Stomach (tissue), 9 donors: ENCODE data around the gene MASP2. TPM values are rescaled to one million over a fixed set of nuclear protein-coding genes. Genes with fewer than 3 reads are reported as not detected.

Experiments used
- DNase-seq, 2 donors: peaks; one replicate each; pipeline versions ENCODE4 v3.0.0 to v3.0.0-alpha.2; 2013 to 2019
- H3K27ac ChIP-seq, 5 donors: fragments of 200-600 bp in 4 of 5; sonication (generic) in 4 of 5; one replicate each; pipeline ENCODE4 v1.5.1; 2013 to 2019; ENCODE audit warnings: mild to moderate bottlenecking in 1 of 5, moderate library complexity in 1 of 5
- H3K27me3 ChIP-seq, 3 donors: fragments of 200-600 bp; sonication (generic); one replicate each; pipeline ENCODE4 v1.5.1; 2017 to 2019; ENCODE audit warnings: mixed run types in 1 of 3
- H3K36me3 ChIP-seq, 4 donors: fragments of 200-600 bp; sonication (generic); 1 replicate in 3 of 4; 2 replicates in 1 of 4; pipeline ENCODE4 v1.5.1; 2016 to 2019
- H3K4me1 ChIP-seq, 4 donors: fragments of 200-600 bp; sonication (generic); one replicate each; pipeline ENCODE4 v1.5.1; 2016 to 2019
- H3K4me3 ChIP-seq, 4 donors: fragments of 200-600 bp; sonication (generic) in 3 of 4; one replicate each; pipeline ENCODE4 v1.5.1; 2016 to 2019; ENCODE audit warnings: mild to moderate bottlenecking in 1 of 4
- H3K9me3 ChIP-seq, 4 donors: fragments of 200-600 bp; sonication (generic); one replicate each; pipeline ENCODE4 v1.5.1; 2016 to 2019
- EP300 ChIP-seq: sonication (generic); formaldehyde crosslinking; IDR thresholded peaks from one replicate; pipeline ENCODE4 v1.6.1; 2017; ENCODE audit warnings: antibody characterized with exemption
- POLR2A ChIP-seq, 4 donors: fragments of 450-650 bp; IDR thresholded peaks; one replicate each; pipeline ENCODE4 v1.6.1; 2016; ENCODE audit warnings: antibody characterized with exemption in 4 of 4, control low read depth in 2 of 4, mild to moderate bottlenecking in 1 of 4, moderate library complexity in 1 of 4
- POLR2AphosphoS5 ChIP-seq, 3 donors: sonication (generic); formaldehyde crosslinking; IDR thresholded peaks; one replicate each; pipeline ENCODE4 v1.6.1; 2016; ENCODE audit warnings: antibody characterized with exemption in 3 of 3
- WGBS, 5 donors: extraction: QIAGEN DNeasy Blood & Tissue Kit in 3 of 5; methylation state at CpG; one replicate each; pipeline versions ENCODE4 v1.1.5 to v1.1.7; 2013 to 2018; 5-methylcytosine and 5-hydroxymethylcytosine counted together
- intact Hi-C: fragments of 100-400 bp; cut with DNase I; formaldehyde crosslinking; loops from one replicate; pipeline ENCODE4 v1.15.1; 2023; ENCODE audit warnings: low total_unique reads
- polyA plus RNA-seq, 3 donors: library from polyadenylated mRNA; stranded (reverse); fragments of 200-250 nt; gene quantifications; one replicate each; pipeline ENCODE4 v1.2.3, GENCODE V29; 2013
- total RNA-seq, 5 donors: library from RNA; depleted of rRNA; stranded (reverse); fragments of >200 nt; gene quantifications; one replicate each; pipeline versions ENCODE4 v1.1.0 to v1.2.3, GENCODE V29; 2014 to 2016
- TF ChIP-seq, protein P1 (sequence below), 7 experiments: fragments of 450-650 bp in 4 of 7; fragments of 200-600 bp in 3 of 7; sonication (generic) in 3 of 7; IDR thresholded peaks; one replicate each; pipeline ENCODE4 v1.5.1; 2016 to 2019; ENCODE audit warnings: antibody characterized with exemption in 7 of 7, control low read depth in 2 of 7, mild to moderate bottlenecking in 1 of 7
- donor health status: healthy with polysubstance abuse.
- donor health status: Bipolar disorder and iron deficiency.
- donor health status: healthy.

MASP2 gene
- total and polyA plus RNA-seq, 8 donors: not detected

DNA sequence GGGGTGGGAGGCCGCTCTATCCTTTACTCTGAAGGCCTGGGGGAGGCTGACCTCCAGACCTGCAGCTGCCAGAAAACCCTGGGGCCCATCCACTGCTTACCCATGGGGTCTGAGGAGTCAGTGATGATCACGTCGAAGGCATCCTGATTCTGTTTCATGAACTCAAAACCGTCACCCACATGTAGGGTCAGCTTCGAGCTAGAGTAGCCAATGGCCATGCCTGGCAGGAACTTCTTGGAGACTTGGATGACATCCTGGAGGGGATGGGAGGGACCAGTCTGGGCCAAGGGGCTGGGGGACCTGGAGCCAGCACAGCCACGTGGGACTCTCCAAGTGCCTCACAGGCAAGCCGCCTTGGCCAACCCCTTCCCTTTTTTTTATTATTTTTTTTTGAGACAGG is 9.5 kb upstream of the MASP2 start:
- no peak for TF ChIP-seq POLR2A (IDR thresholded peaks at IDR 0.05)
- TF ChIP-seq EP300: no peak
- TF ChIP-seq POLR2AphosphoS5 (IDR thresholded peaks at IDR 0.05): no peak
- TF ChIP-seq, protein P1, sequence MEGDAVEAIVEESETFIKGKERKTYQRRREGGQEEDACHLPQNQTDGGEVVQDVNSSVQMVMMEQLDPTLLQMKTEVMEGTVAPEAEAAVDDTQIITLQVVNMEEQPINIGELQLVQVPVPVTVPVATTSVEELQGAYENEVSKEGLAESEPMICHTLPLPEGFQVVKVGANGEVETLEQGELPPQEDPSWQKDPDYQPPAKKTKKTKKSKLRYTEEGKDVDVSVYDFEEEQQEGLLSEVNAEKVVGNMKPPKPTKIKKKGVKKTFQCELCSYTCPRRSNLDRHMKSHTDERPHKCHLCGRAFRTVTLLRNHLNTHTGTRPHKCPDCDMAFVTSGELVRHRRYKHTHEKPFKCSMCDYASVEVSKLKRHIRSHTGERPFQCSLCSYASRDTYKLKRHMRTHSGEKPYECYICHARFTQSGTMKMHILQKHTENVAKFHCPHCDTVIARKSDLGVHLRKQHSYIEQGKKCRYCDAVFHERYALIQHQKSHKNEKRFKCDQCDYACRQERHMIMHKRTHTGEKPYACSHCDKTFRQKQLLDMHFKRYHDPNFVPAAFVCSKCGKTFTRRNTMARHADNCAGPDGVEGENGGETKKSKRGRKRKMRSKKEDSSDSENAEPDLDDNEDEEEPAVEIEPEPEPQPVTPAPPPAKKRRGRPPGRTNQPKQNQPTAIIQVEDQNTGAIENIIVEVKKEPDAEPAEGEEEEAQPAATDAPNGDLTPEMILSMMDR (IDR thresholded peaks at IDR 0.05): no peak
- peaks cover 19 to 44% (median 42%) of the 10 kb centered on the region in 4 donors for H3K36me3 ChIP-seq
- no peak overlapping the region for H3K4me3 ChIP-seq
- no peaks in the 10 kb centered on the region for H3K9me3 ChIP-seq
- H3K27ac ChIP-seq: no peak overlapping the region
- DNase-seq: no peak
- peaks cover 0 to 11% (median 0%) of the 10 kb centered on the region in 3 donors for H3K27me3 ChIP-seq
- intact Hi-C loops: no loop called here
- peaks cover 10 to 36% (median 30%) of the 10 kb centered on the region in 4 donors for H3K4me1 ChIP-seq
- 82 to 93% (median 89%) methylated on average over 7 of the region's 7 CpGs for WGBS, 5 donors

DNA sequence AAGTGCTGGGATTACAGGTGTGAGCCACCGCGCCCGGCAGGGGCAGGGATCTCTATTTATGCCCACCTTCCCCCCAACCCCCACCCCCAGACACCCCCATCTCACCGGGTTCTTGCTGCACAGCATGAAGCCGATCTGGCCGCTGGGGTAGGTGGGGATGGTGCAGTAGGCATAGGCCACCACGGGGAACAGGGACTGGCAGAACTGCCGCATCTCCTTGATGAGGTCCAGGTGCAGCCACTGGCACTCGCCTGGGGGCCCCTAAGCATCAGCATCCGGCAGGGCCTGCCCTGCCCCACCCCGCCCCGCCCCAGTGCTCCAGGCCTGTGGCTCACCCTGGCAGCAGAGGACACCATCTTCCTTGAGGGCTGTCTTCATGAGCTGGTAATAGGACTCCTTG is 8.6 kb upstream of the MASP2 start:
- H3K27ac ChIP-seq: no peak overlapping the region
- 83 to 91% (median 90%) methylated on average over 2 to 12 of the region's 12 CpGs for WGBS, 5 donors
- DNase-seq: no peak
- H3K9me3 ChIP-seq: no peaks in the 10 kb centered on the region
- peaks cover 19 to 44% (median 42%) of the 10 kb centered on the region in 4 donors for H3K36me3 ChIP-seq
- H3K4me1 ChIP-seq: peaks cover 1 to 27% (median 22%) of the 10 kb centered on the region in 4 donors
- no peak overlapping the region for H3K4me3 ChIP-seq
- peaks cover 0 to 11% (median 0%) of the 10 kb centered on the region in 3 donors for H3K27me3 ChIP-seq
- no peak for TF ChIP-seq EP300
- TF ChIP-seq POLR2A (IDR thresholded peaks at IDR 0.05): no peak
- TF ChIP-seq POLR2AphosphoS5 (IDR thresholded peaks at IDR 0.05): no peak
- TF ChIP-seq, protein P1 (IDR thresholded peaks at IDR 0.05): no peak
- intact Hi-C loops: no loop called here

- Histone ChIP-seq H3K4me3 (no peak overlapping the region), H3K4me1 (peaks cover 0 to 25% (median 18%) of the 10 kb centered on the region in 4 donors), H3K9me3 (no peaks in the 10 kb centered on the region), H3K27me3 (peaks cover 0 to 11% (median 0%) of the 10 kb centered on the region in 3 donors), H3K27ac (no peak overlapping the region), H3K36me3 (peaks cover 19 to 44% (median 42%) of the 10 kb centered on the region in 4 donors)
- TF ChIP-seq EP300 (no peak), POLR2AphosphoS5 (IDR thresholded peaks at IDR 0.05) (no peak), POLR2A (IDR thresholded peaks at IDR 0.05) (no peak)
- TF ChIP-seq, protein P1 (IDR thresholded peaks at IDR 0.05): no peak
- intact Hi-C loops: no loop called here
- no peak for DNase-seq
- 88 to 93% (median 92%) methylated on average over 12 to 22 of the region's 22 CpGs for WGBS, 5 donors
Observed at GRCh38 chr1:11054666-11055065, 7.6 kb upstream of the MASP2 start.

GRCh38 chr1:11054181-11054580 is 7.1 kb upstream of the MASP2 start:
- Histone ChIP-seq H3K27me3 (peaks cover 0 to 11% (median 0%) of the 10 kb centered on the region in 3 donors), H3K9me3 (no peaks in the 10 kb centered on the region), H3K27ac (no peak overlapping the region), H3K4me1 (peaks cover 0 to 21% (median 15%) of the 10 kb centered on the region in 4 donors), H3K4me3 (no peak overlapping the region), H3K36me3 (peaks cover 19 to 44% (median 42%) of the 10 kb centered on the region in 4 donors)
- intact Hi-C loops: no loop called here
- DNase-seq: no peak
- WGBS, 5 donors: 87 to 91% (median 90%) methylated on average over 5 to 7 of the region's 7 CpGs
- TF ChIP-seq EP300: no peak
- TF ChIP-seq POLR2AphosphoS5 (IDR thresholded peaks at IDR 0.05): no peak
- TF ChIP-seq, protein P1 (IDR thresholded peaks at IDR 0.05): no peak
- no peak for TF ChIP-seq POLR2A (IDR thresholded peaks at IDR 0.05)
